HepG2 (cell line): ENCODE data around the gene MEX3A. TPM values are rescaled to one million over a fixed set of nuclear protein-coding genes. Genes with fewer than 3 reads are reported as not detected.

ENCODE experiments used
- ATRX ChIP-seq: sonication (generic); formaldehyde crosslinking; IDR thresholded peaks from 2 replicates; pipeline ENCODE4 v1.4.0; 2020; ENCODE audit warnings: missing genetic modification reagents, borderline replicate concordance
- BCL3 ChIP-seq: sonication (generic); formaldehyde crosslinking; IDR thresholded peaks from 2 replicates; pipeline ENCODE4 v1.5.1; 2020; ENCODE audit warnings: mild to moderate bottlenecking, missing genetic modification reagents, moderate library complexity
- CCDC6 ChIP-seq: sonication (generic); formaldehyde crosslinking; IDR thresholded peaks from 2 replicates; pipeline ENCODE4 v1.8.1; 2022; ENCODE audit warnings: mild to moderate bottlenecking, missing genetic modification reagents, moderate library complexity
- CEBPG ChIP-seq: IDR thresholded peaks from 2 replicates; pipeline ENCODE4 v1.6.1; 2016
- FOXP1 ChIP-seq, 2 experiments: fragments of 450-650 bp in 1 of 2; IDR thresholded peaks; 2 replicates each; pipeline ENCODE4 v1.6.1; 2017 to 2018; ENCODE audit warnings: antibody characterized with exemption in 1 of 2
- HOXA5 ChIP-seq: sonication (generic); formaldehyde crosslinking; IDR thresholded peaks from 2 replicates; pipeline ENCODE4 v1.4.0; 2020; ENCODE audit warnings: missing genetic modification reagents
- HOXA9 ChIP-seq: sonication (generic); formaldehyde crosslinking; IDR thresholded peaks from 2 replicates; pipeline ENCODE4 v1.8.1; 2022; ENCODE audit warnings: missing genetic modification reagents, mild to moderate bottlenecking, moderate library complexity, borderline replicate concordance
- MNT ChIP-seq: fragments of 450-650 bp; IDR thresholded peaks from 2 replicates; pipeline ENCODE4 v1.6.1; 2016
- RBAK ChIP-seq: sonication (generic); formaldehyde crosslinking; IDR thresholded peaks from 2 replicates; pipeline ENCODE4 v1.5.1; 2020; ENCODE audit warnings: mild to moderate bottlenecking, missing genetic modification reagents
- SOX6 ChIP-seq, 2 experiments: fragments of 450-650 bp in 1 of 2; sonication (generic) in 1 of 2; formaldehyde crosslinking in 1 of 2; IDR thresholded peaks; 2 replicates each; pipeline versions ENCODE4 v1.4.0 to v1.6.1; 2017 to 2020; ENCODE audit warnings: antibody characterized with exemption in 1 of 2, mild to moderate bottlenecking in 1 of 2, missing genetic modification reagents in 1 of 2
- SP4 ChIP-seq: sonication (generic); formaldehyde crosslinking; IDR thresholded peaks from 2 replicates; pipeline ENCODE4 v1.8.1; 2023; ENCODE audit warnings: mild to moderate bottlenecking, missing genetic modification reagents
- SSRP1 ChIP-seq: IDR thresholded peaks from 2 replicates; pipeline ENCODE4 v1.6.1; 2016; ENCODE audit warnings: control low read depth
- TRIM22 ChIP-seq: fragments of 450-650 bp; IDR thresholded peaks from 2 replicates; pipeline ENCODE4 v1.6.1; 2017
- ZBTB43 ChIP-seq: sonication (generic); formaldehyde crosslinking; conservative IDR thresholded peaks from 2 replicates; pipeline ENCODE4 v1.4.0; 2020; ENCODE audit warnings: missing genetic modification reagents
- ZBTB8A ChIP-seq: sonication (generic); formaldehyde crosslinking; IDR thresholded peaks from 2 replicates; pipeline ENCODE4 v1.4.0; 2020; ENCODE audit warnings: mild to moderate bottlenecking, low read depth, missing genetic modification reagents, borderline replicate concordance
- ZFP36L1 ChIP-seq: sonication (generic); formaldehyde crosslinking; IDR thresholded peaks from 2 replicates; pipeline ENCODE4 v1.8.0; 2022; ENCODE audit warnings: mild to moderate bottlenecking, missing genetic modification reagents, moderate library complexity
- ZFP37 ChIP-seq: sonication (generic); formaldehyde crosslinking; IDR thresholded peaks from 2 replicates; pipeline ENCODE4 v1.4.0; 2020; ENCODE audit warnings: missing genetic modification reagents, borderline replicate concordance
- ZFP82 ChIP-seq: sonication (generic); formaldehyde crosslinking; IDR thresholded peaks from 2 replicates; pipeline ENCODE4 v1.5.1; 2020; ENCODE audit warnings: mild to moderate bottlenecking, missing genetic modification reagents, borderline replicate concordance
- ZNF207 ChIP-seq: fragments of 450-650 bp; IDR thresholded peaks from 2 replicates; pipeline ENCODE4 v1.6.1; 2016; ENCODE audit warnings: antibody characterized with exemption, borderline replicate concordance
- ZNF30 ChIP-seq: sonication (generic); formaldehyde crosslinking; IDR thresholded peaks from 2 replicates; pipeline ENCODE4 v1.5.0; 2020; ENCODE audit warnings: mild to moderate bottlenecking, missing genetic modification reagents
- ZNF337 ChIP-seq: sonication (generic); formaldehyde crosslinking; IDR thresholded peaks from 2 replicates; pipeline ENCODE4 v1.5.1; 2020; ENCODE audit warnings: missing genetic modification reagents, low read depth, mild to moderate bottlenecking, borderline replicate concordance
- ZNF546 ChIP-seq: sonication (generic); formaldehyde crosslinking; conservative IDR thresholded peaks from 2 replicates; pipeline ENCODE4 v1.8.1; 2023; ENCODE audit warnings: mild to moderate bottlenecking, missing genetic modification reagents
- ZNF563 ChIP-seq: sonication (generic); formaldehyde crosslinking; IDR thresholded peaks from 2 replicates; pipeline ENCODE4 v1.8.0; 2022; ENCODE audit warnings: mild to moderate bottlenecking, moderate library complexity, missing genetic modification reagents
- ZSCAN25 ChIP-seq: sonication (generic); formaldehyde crosslinking; IDR thresholded peaks from 2 replicates; pipeline ENCODE4 v1.8.0; 2022; ENCODE audit warnings: mild to moderate bottlenecking, missing genetic modification reagents
- polyA plus RNA-seq, 8 experiments: library from polyadenylated mRNA; depleted of rRNA in 3 of 8; stranded (reverse) in 7 of 8; unstranded in 1 of 8; fragments of >200 nt; fragmentation: Illumina TruSeq in 4 of 8; extraction: Trizol in 4 of 8; gene quantifications; 2 replicates each; pipeline versions ENCODE4 v1.2.1 to v1.2.3, GENCODE V29; 2011 to 2016; ENCODE audit warnings: low read depth in 4 of 8, missing spikeins in 1 of 8, mixed read lengths in 1 of 8; ENCODE audit not compliant: insufficient read depth in 1 of 8
- total RNA-seq, 5 experiments: library from RNA; depleted of rRNA; stranded (reverse); fragments of >200 nt; fragmentation: Illumina TruSeq; extraction: Trizol; gene quantifications; 2 replicates each; pipeline ENCODE4 v1.2.3, GENCODE V29; 2016; ENCODE audit warnings: low read depth in 1 of 5

Gene MEX3A
- total and polyA plus RNA-seq, 2 of the 13 experiments (the other 11 are each of a cell fraction or from before 2014, with no cell fraction given) = 7.6 to 9.1 TPM

GRCh38 chr1:156122519-156123355 lies 40.5 kb upstream of the MEX3A start (continued):
- TF ChIP-seq BCL3 (CRISPR knock-in tag) = no peak
- no peak for TF ChIP-seq SSRP1
- 0 out of 2 replicates have a peak, but pooled peaks have one; percentile 36 for TF ChIP-seq HOXA5 (CRISPR knock-in tag)
- TF ChIP-seq MNT = no peak
- no peak for TF ChIP-seq SOX6 (IDR thresholded peaks at IDR 0.05)
- 0 out of 2 replicates have a peak, but pooled peaks have one; percentile 25 for TF ChIP-seq SOX6 (CRISPR knock-in tag; IDR thresholded peaks at IDR 0.05)
- TF ChIP-seq ZBTB8A = no peak
- TF ChIP-seq ZSCAN25 (CRISPR knock-in tag) = peak; percentile 59
- TF ChIP-seq ZNF30 (CRISPR knock-in tag) = no peak
- no peak for TF ChIP-seq ZNF563 (CRISPR knock-in tag)
- TF ChIP-seq HOXA9 = no peak
- no peak for TF ChIP-seq ZNF337
- TF ChIP-seq RBAK (CRISPR knock-in tag) = no peak
- no peak for TF ChIP-seq ZNF546
- no peak for TF ChIP-seq ZNF207
- TF ChIP-seq ZFP82 (CRISPR knock-in tag) = no peak
- no peak for TF ChIP-seq ZFP37 (CRISPR knock-in tag)
- TF ChIP-seq SP4 (CRISPR knock-in tag) = no peak
- no peak for TF ChIP-seq TRIM22
- TF ChIP-seq ZFP36L1 (CRISPR knock-in tag) = no peak
- no peak for TF ChIP-seq CEBPG
- TF ChIP-seq ATRX (CRISPR knock-in tag) = no peak
- TF ChIP-seq FOXP1 (IDR thresholded peaks at IDR 0.05) = no peak
- no peak for TF ChIP-seq FOXP1 (CRISPR knock-in tag; IDR thresholded peaks at IDR 0.05)
- no peak; the same call in 1 of the 2 replicates for TF ChIP-seq ZBTB43 (CRISPR knock-in tag)
- no peak for TF ChIP-seq CCDC6 (CRISPR knock-in tag)
